Activated CD8-positive, alpha-beta T cell treated with anti-CD3 and anti-CD28 coated beads for 36 hours (primary cell): Measurements from ENCODE around the gene U2AF2. TPM values are rescaled to one million over a fixed set of nuclear protein-coding genes. Genes with fewer than 3 reads are reported as not detected.

ENCODE experiments used
- ATAC-seq: fragments of 200-7000 bp; cut with Tn5 transposase; one replicate; pipeline ENCODE4 v1.10.0; 2021; ENCODE audit warnings: mild to moderate bottlenecking, moderate library complexity
- CTCF ChIA-PET: fragments of 350-600 bp; sonication (Branson Sonifier 250); formaldehyde crosslinking; loops from one replicate; lab custom pipeline; 2021; ENCODE audit warnings: antibody characterized with exemption; lab: Charles Lee
- POLR2A ChIA-PET: fragments of 350-600 bp; sonication (Branson Sonifier 250); formaldehyde crosslinking; loops from one replicate; lab custom pipeline; 2021; ENCODE audit warnings: antibody characterized with exemption; lab: Charles Lee
- DNase-seq: peaks from one replicate; pipeline ENCODE4 v3.0.0-alpha.2; 2020
- H3K27ac Mint-ChIP-seq: one replicate; pipeline ENCODE4 v1.8.0; 2021; ENCODE audit warnings: mild to moderate bottlenecking, mixed read lengths
- H3K27me3 Mint-ChIP-seq: one replicate; pipeline ENCODE4 v1.8.0; 2021; ENCODE audit warnings: mixed read lengths
- H3K36me3 Mint-ChIP-seq: one replicate; pipeline ENCODE4 v1.8.0; 2021; ENCODE audit warnings: low read depth, mixed read lengths
- H3K4me1 Mint-ChIP-seq: one replicate; pipeline ENCODE4 v1.8.0; 2021; ENCODE audit warnings: low read depth, mixed read lengths
- H3K4me3 Mint-ChIP-seq: one replicate; pipeline ENCODE4 v1.8.0; 2021; ENCODE audit warnings: mild to moderate bottlenecking, moderate library complexity, mixed read lengths
- H3K9me3 Mint-ChIP-seq: one replicate; pipeline ENCODE4 v1.8.0; 2021; ENCODE audit warnings: mixed read lengths
- CTCF ChIP-seq: fragments of 200-600 bp; IDR thresholded peaks from one replicate; pipeline ENCODE4 v1.8.0; 2022; ENCODE audit warnings: antibody characterized with exemption, mild to moderate bottlenecking
- intact Hi-C: fragments of 100-400 bp; cut with micrococcal nuclease; formaldehyde crosslinking; loops from one replicate; pipeline ENCODE4 v1.10.0; 2022
- total RNA-seq, 2 experiments: library from RNA; stranded (reverse); gene quantifications; one replicate each; pipeline ENCODE4 v1.2.3, GENCODE V29; 2021

U2AF2 gene
- total RNA-seq, 2 experiments from 2014 or later = 304 to 306 TPM

GRCh38 chr19:55720801-55721200 lies 66.0 kb downstream of the U2AF2 start:
- no peak for DNase-seq
- no peak for ATAC-seq
- H3K27me3 Mint-ChIP-seq = peaks cover 39% of the 10 kb centered on the region
- intact Hi-C loops = no loop called here
- no peak overlapping the region for H3K4me3 Mint-ChIP-seq
- no peak overlapping the region for H3K27ac Mint-ChIP-seq
- CTCF ChIA-PET = no interaction called here
- peaks cover 14% of the 10 kb centered on the region for H3K9me3 Mint-ChIP-seq
- no peaks in the 10 kb centered on the region for H3K36me3 Mint-ChIP-seq
- H3K4me1 Mint-ChIP-seq = no peaks in the 10 kb centered on the region
- TF ChIP-seq CTCF = no peak
- POLR2A ChIA-PET = no interaction called here

- intact Hi-C loops = no loop called here
- H3K4me3 Mint-ChIP-seq = no peak overlapping the region
- peaks cover 26% of the 10 kb centered on the region for H3K27me3 Mint-ChIP-seq
- POLR2A ChIA-PET = no interaction called here
- no peak overlapping the region for H3K27ac Mint-ChIP-seq
- ATAC-seq (no peak), DNase-seq (no peak)
- TF ChIP-seq CTCF = no peak
- CTCF ChIA-PET = no interaction called here
- no peaks in the 10 kb centered on the region for H3K36me3 Mint-ChIP-seq
- H3K9me3 Mint-ChIP-seq = peaks cover 14% of the 10 kb centered on the region
- no peaks in the 10 kb centered on the region for H3K4me1 Mint-ChIP-seq
These were observed 68.7 kb downstream of the U2AF2 start for GRCh38 chr19:55723491-55723890.

Other genes with a start within 250 kb of the U2AF2 start
- 100 to 1,000 TPM; 229 to 241 TPM for gene UBE2S, start 247.2 kb upstream of the U2AF2 start, total RNA-seq
- not detected for gene SHISA7, start 211.7 kb upstream of the U2AF2 start, total RNA-seq
- 10 to 100 TPM; 29.0 to 29.3 TPM for gene ISOC2, start 193.4 kb upstream of the U2AF2 start, total RNA-seq
- gene C19orf85, start 190.3 kb upstream of the U2AF2 start, total RNA-seq = not detected
- 1 to 10 TPM; 8.4 to 8.6 TPM for gene ZNF628, start 178.4 kb upstream of the U2AF2 start, total RNA-seq
- gene NAT14, start 169.8 kb upstream of the U2AF2 start, total RNA-seq = 10 to 100 TPM; 18.9 to 19.9 TPM
- under 1 TPM; 0.67 to 0.70 TPM for gene SSC5D, start 166.6 kb upstream of the U2AF2 start, total RNA-seq
- gene SBK2, start 117.9 kb upstream of the U2AF2 start, total RNA-seq = not detected
- gene SBK3, start 109.5 kb upstream of the U2AF2 start, total RNA-seq = not detected
- gene ZNF579, start 74.2 kb upstream of the U2AF2 start, total RNA-seq = 1 to 10 TPM; 7.2 TPM
- gene FIZ1, start 55.5 kb upstream of the U2AF2 start, total RNA-seq = 10 to 100 TPM; 11.4 to 13.2 TPM
- gene ZNF524, start 54.7 kb upstream of the U2AF2 start, total RNA-seq = 10 to 100 TPM; 11.0 to 12.3 TPM
- 10 to 100 TPM; 10.6 to 11.7 TPM for gene ZNF865, start 49.4 kb upstream of the U2AF2 start, total RNA-seq
- 1 to 10 TPM; 3.6 to 3.7 TPM for gene ZNF784, start 30.5 kb upstream of the U2AF2 start, total RNA-seq
- 10 to 100 TPM; 24.8 to 26.2 TPM for gene ZNF580, start 14.0 kb upstream of the U2AF2 start, total RNA-seq
- 10 to 100 TPM; 30.4 to 34.5 TPM for gene ZNF581, start 11.4 kb upstream of the U2AF2 start, total RNA-seq
- 10 to 100 TPM in 1 of 2 experiments, 1 to 10 TPM in 1; 8.8 to 11.2 TPM for gene CCDC106, start 6.8 kb upstream of the U2AF2 start, total RNA-seq
- gene EPN1, start 20.2 kb downstream of the U2AF2 start, total RNA-seq = 10 to 100 TPM; 36.2 to 37.7 TPM
- not detected for gene NLRP9, start 83.4 kb downstream of the U2AF2 start, total RNA-seq
- gene RFPL4A, start 104.1 kb downstream of the U2AF2 start, total RNA-seq = not detected
- not detected for gene RFPL4AL1, start 114.1 kb downstream of the U2AF2 start, total RNA-seq
- gene NLRP11, start 177.0 kb downstream of the U2AF2 start, total RNA-seq = under 1 TPM in 1 of 2 experiments, not detected in 1; 0.14 TPM
- not detected for gene NLRP4, start 181.5 kb downstream of the U2AF2 start, total RNA-seq